Lower leg skin (tissue), 3 donors: ENCODE data around the gene USP14.

Source experiments
- POLR2A ChIP-seq, 2 donors: fragments of 450-650 bp; IDR thresholded peaks; one replicate each; pipeline ENCODE4 v1.6.1; 2016 to 2017; ENCODE audit warnings: antibody characterized with exemption in 2 of 2, mild to moderate bottlenecking in 1 of 2, moderate library complexity in 1 of 2
- TF ChIP-seq, protein P1 (sequence below), 3 donors: fragments of 450-650 bp; IDR thresholded peaks; one replicate each; pipeline ENCODE4 v1.5.1; 2016; ENCODE audit warnings: antibody characterized with exemption in 3 of 3, mild to moderate bottlenecking in 3 of 3, moderate library complexity in 2 of 3

DNA sequence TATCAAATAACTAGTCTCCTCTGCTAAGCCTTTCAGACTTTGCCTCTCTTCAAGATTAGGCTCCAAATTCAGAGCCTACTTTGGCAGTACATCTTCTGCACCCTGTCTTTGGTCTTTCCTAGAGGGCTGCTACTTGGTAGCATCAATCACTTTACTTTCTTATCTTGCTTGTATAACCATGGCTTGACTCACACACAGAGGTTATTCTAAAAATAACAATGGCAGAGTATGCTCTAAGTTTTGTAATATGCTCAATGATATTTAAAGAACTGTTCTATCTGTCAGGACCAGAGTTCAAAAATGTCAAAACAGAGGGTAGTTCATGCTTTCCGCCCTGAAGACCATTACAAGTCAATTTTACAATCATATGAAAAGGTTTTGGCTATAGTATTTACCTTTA lies 81.8 kb downstream of the USP14 start:
- TF ChIP-seq, protein P1, sequence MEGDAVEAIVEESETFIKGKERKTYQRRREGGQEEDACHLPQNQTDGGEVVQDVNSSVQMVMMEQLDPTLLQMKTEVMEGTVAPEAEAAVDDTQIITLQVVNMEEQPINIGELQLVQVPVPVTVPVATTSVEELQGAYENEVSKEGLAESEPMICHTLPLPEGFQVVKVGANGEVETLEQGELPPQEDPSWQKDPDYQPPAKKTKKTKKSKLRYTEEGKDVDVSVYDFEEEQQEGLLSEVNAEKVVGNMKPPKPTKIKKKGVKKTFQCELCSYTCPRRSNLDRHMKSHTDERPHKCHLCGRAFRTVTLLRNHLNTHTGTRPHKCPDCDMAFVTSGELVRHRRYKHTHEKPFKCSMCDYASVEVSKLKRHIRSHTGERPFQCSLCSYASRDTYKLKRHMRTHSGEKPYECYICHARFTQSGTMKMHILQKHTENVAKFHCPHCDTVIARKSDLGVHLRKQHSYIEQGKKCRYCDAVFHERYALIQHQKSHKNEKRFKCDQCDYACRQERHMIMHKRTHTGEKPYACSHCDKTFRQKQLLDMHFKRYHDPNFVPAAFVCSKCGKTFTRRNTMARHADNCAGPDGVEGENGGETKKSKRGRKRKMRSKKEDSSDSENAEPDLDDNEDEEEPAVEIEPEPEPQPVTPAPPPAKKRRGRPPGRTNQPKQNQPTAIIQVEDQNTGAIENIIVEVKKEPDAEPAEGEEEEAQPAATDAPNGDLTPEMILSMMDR (IDR thresholded peaks at IDR 0.05), result no peak
- no peak for TF ChIP-seq POLR2A (IDR thresholded peaks at IDR 0.05)
